HEK293T (cell line): Measurements from ENCODE around the gene CEP89.

Source experiments
- CTCF ChIA-PET: fragments of 350-600 bp; formaldehyde crosslinking; extraction: SDS; loops from one replicate; lab custom pipeline; 2021; ENCODE audit warnings: antibody characterized with exemption, inconsistent platforms; lab: Yijun Ruan, JAX
- POLR2A ChIA-PET: fragments of 350-600 bp; formaldehyde crosslinking; extraction: SDS; loops from one replicate; lab custom pipeline; 2020; ENCODE audit warnings: antibody characterized with exemption, inconsistent platforms; lab: Yijun Ruan, JAX
- DNase-seq: peaks from one replicate; pipeline ENCODE4 v3.0.0; 2012; ENCODE audit warnings: mixed read lengths; ENCODE audit errors: extremely low spot score
- ARNT ChIP-seq: fragments of 450-650 bp; IDR thresholded peaks from 2 replicates; pipeline ENCODE4 v1.6.1; 2017; ENCODE audit warnings: mild to moderate bottlenecking
- BHLHE40 ChIP-seq: fragments of 450-650 bp; IDR thresholded peaks from 2 replicates; pipeline ENCODE4 v1.6.1; 2016; ENCODE audit warnings: mild to moderate bottlenecking, moderate library complexity, borderline replicate concordance
- CTBP1 ChIP-seq: fragments of 450-650 bp; IDR thresholded peaks from 2 replicates; pipeline ENCODE4 v1.6.1; 2016; ENCODE audit warnings: borderline replicate concordance
- ELF4 ChIP-seq: fragments of 450-650 bp; IDR thresholded peaks from 2 replicates; pipeline ENCODE4 v1.6.1; 2017; ENCODE audit warnings: antibody characterized with exemption
- FOXA1 ChIP-seq: fragments of 450-650 bp; IDR thresholded peaks from 2 replicates; pipeline ENCODE4 v1.6.1; 2016; ENCODE audit warnings: mild to moderate bottlenecking
- FOXK2 ChIP-seq: fragments of 450-650 bp; IDR thresholded peaks from 2 replicates; pipeline ENCODE4 v1.6.1; 2016; ENCODE audit warnings: mild to moderate bottlenecking
- FOXM1 ChIP-seq: fragments of 450-650 bp; IDR thresholded peaks from 2 replicates; pipeline ENCODE4 v1.6.1; 2017; ENCODE audit warnings: mild to moderate bottlenecking, borderline replicate concordance
- HDGF ChIP-seq: fragments of 450-650 bp; IDR thresholded peaks from 2 replicates; pipeline ENCODE4 v1.6.1; 2017; ENCODE audit warnings: antibody characterized with exemption, borderline replicate concordance
- L3MBTL2 ChIP-seq: fragments of 450-650 bp; conservative IDR thresholded peaks from 2 replicates; pipeline ENCODE4 v1.6.1; 2016; ENCODE audit warnings: mild to moderate bottlenecking
- LEF1 ChIP-seq: fragments of 450-650 bp; IDR thresholded peaks from 2 replicates; pipeline ENCODE4 v1.6.1; 2017; ENCODE audit warnings: mild to moderate bottlenecking, borderline replicate concordance
- NFRKB ChIP-seq: fragments of 450-650 bp; IDR thresholded peaks from 2 replicates; pipeline ENCODE4 v1.6.1; 2016; ENCODE audit warnings: mild to moderate bottlenecking, moderate library complexity
- SP1 ChIP-seq: fragments of 450-650 bp; IDR thresholded peaks from 2 replicates; pipeline ENCODE4 v1.6.1; 2017
- SUZ12 ChIP-seq: fragments of 450-650 bp; IDR thresholded peaks from 2 replicates; pipeline ENCODE4 v1.6.1; 2016; ENCODE audit warnings: mild to moderate bottlenecking
- TARDBP ChIP-seq: fragments of 450-650 bp; IDR thresholded peaks from 2 replicates; pipeline ENCODE4 v1.6.1; 2016
- ZNF384 ChIP-seq: fragments of 450-650 bp; IDR thresholded peaks from 2 replicates; pipeline ENCODE4 v1.6.1; 2016
- TF ChIP-seq, protein P1 (sequence below): fragments of 450-650 bp; IDR thresholded peaks from 2 replicates; pipeline ENCODE4 v1.6.1; 2016

CEP89 gene

DNA sequence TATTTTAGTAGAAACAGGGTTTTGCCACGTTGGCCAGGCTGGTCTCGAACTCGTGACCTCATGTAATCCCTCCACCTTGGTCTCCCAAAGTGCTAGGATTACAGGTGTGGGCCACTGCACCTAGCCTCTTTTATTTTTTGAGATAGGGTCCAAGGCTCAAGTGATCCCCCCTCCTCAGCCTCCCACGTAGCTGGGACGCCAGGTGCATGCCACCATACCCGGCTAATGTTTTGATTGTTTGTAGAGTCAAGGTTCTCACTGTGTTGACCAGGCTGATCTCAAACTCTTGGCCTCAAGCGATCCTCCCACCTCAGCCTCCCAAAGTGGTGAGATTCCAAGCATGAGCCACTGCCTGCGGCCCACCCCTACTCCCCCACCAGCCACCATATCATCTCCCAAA, 108.5 kb downstream of the CEP89 start:
- TF ChIP-seq NFRKB (no peak), SUZ12 (no peak), ZNF384 (no peak), TARDBP (no peak), FOXK2 (no peak), LEF1 (no peak), HDGF (no peak), SP1 (no peak), CTBP1 (no peak), ARNT (no peak), FOXA1 (no peak), L3MBTL2 (no peak), ELF4 (no peak), FOXM1 (no peak), BHLHE40 (no peak)
- TF ChIP-seq, protein P1, sequence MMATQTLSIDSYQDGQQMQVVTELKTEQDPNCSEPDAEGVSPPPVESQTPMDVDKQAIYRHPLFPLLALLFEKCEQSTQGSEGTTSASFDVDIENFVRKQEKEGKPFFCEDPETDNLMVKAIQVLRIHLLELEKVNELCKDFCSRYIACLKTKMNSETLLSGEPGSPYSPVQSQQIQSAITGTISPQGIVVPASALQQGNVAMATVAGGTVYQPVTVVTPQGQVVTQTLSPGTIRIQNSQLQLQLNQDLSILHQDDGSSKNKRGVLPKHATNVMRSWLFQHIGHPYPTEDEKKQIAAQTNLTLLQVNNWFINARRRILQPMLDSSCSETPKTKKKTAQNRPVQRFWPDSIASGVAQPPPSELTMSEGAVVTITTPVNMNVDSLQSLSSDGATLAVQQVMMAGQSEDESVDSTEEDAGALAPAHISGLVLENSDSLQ, result no peak
- DNase-seq, result no peak
- POLR2A ChIA-PET, result no interaction called here
- CTCF ChIA-PET, result no interaction called here

DNA sequence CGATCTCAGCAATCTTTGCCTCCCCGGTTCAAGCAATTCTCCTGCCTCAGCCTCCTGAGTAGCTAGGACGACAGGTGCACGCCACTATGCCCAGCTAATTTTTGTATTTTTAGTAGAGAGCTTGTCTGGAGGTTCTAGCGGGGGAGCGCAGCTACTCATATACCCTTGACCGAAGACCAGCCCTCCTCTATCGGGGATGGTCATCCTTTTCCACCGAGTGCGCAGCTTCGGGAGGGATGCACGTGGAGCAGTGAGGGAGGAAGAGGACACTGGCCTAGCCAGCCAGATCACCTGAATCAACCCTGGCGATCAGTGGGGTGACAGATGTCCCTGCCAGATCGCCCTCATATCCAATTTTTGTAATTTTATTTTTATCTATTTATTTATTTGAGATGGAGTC, 109.0 kb downstream of the CEP89 start:
- TF ChIP-seq CTBP1 (no peak), HDGF (no peak), BHLHE40 (no peak), L3MBTL2 (no peak), FOXA1 (no peak), ZNF384 (no peak), FOXK2 (no peak), SUZ12 (no peak), ARNT (no peak), FOXM1 (no peak), NFRKB (no peak), LEF1 (no peak), TARDBP (no peak), SP1 (no peak), ELF4 (no peak)
- TF ChIP-seq, protein P1, result no peak
- DNase-seq, result no peak
- ChIA-PET POLR2A (no interaction called here), CTCF (no interaction called here)

DNA sequence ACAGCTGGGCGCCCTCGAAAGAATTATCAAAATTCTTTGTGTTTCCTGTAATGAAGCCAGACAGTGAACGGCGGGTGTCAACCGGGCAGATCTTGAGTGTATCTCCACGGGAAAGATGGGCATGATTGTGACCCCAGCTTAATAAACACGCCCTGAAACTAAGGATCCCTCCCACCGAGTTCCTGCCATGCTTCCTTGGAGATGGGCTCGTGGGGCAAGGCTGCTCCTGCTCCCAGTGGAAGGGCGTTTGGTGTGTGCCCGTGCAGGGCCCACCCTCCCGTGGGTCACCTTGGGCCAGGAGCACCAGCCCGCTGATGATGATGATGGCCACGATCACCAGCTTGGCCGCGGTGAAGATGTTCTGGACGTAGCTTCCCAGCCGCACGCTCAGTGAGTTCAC, 109.6 kb downstream of the CEP89 start:
- POLR2A ChIA-PET, result no interaction called here
- TF ChIP-seq, protein P1, result no peak
- TF ChIP-seq HDGF, result no peak
- no peak for TF ChIP-seq SP1
- no peak for TF ChIP-seq FOXK2
- TF ChIP-seq LEF1, result no peak
- no peak for TF ChIP-seq FOXM1
- no peak for TF ChIP-seq ELF4
- no peak for TF ChIP-seq L3MBTL2
- DNase-seq, result no peak
- CTCF ChIA-PET, result no interaction called here

GRCh38 chr19:32861596-32861995, 110.2 kb downstream of the CEP89 start:
- ChIA-PET CTCF (no interaction called here), POLR2A (interaction anchor here (0.6 kb wide), 1 partner anchor 47 kb away, joined by 3 read pairs; no protein-coding TSS in a partner anchor)
- TF ChIP-seq TARDBP (no peak), FOXK2 (no peak)
- no peak for DNase-seq

DNA sequence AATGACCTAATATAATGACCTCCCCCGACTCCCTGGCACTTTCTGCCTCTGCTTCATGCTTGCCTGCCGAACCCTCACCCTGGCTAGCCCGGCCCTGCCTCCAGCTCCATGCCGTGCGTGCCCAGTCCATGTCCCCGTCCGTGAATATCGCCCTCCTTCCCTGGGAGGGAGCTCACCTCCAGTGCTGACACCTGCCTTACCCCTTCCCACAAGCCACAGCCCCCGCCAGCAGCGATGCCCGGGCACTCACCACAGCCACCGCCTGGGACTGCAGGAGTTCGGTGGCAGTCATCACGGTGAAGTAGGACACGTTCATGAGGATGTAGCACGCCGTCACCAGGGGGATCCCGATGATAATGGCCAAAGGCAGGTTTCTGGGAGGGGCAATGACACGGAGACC, 112.2 kb downstream of the CEP89 start:
- ChIA-PET CTCF (no interaction called here), POLR2A (no interaction called here)
- no peak for DNase-seq
- no peak for TF ChIP-seq FOXK2
- TF ChIP-seq L3MBTL2, result no peak
- TF ChIP-seq CTBP1, result no peak
- TF ChIP-seq FOXM1, result no peak
- no peak for TF ChIP-seq SP1
- TF ChIP-seq ELF4, result no peak
- TF ChIP-seq FOXA1, result no peak
- no peak for TF ChIP-seq TARDBP
- TF ChIP-seq HDGF, result no peak
- TF ChIP-seq BHLHE40, result no peak
- no peak for TF ChIP-seq NFRKB
- no peak for TF ChIP-seq SUZ12
- no peak for TF ChIP-seq ARNT
- TF ChIP-seq, protein P1, result no peak
- no peak for TF ChIP-seq LEF1

DNA sequence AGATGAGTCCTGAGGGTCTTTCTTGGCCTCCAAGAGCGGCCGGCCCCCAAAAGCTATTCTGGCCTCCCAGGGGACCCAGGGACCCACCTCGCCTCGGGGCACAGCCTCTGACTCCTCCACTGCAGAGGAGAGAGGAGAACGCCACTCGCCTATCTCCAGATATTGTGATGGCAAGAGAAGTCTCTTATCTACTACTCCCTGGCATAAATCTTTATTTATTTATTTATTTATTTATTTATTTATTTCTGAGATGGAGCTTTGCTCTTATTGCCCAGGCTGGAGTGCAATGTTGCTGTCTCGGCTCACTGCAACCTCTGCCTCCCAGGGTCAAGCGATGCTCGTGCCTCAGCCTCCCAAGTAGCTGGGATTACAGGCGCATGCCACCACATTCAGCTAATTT, 113.2 kb downstream of the CEP89 start:
- no peak for TF ChIP-seq SP1
- no peak for TF ChIP-seq ARNT
- TF ChIP-seq BHLHE40, result no peak
- TF ChIP-seq, protein P1, result no peak
- no peak for TF ChIP-seq TARDBP
- TF ChIP-seq ELF4, result no peak
- TF ChIP-seq HDGF, result no peak
- POLR2A ChIA-PET, result no interaction called here
- DNase-seq, result no peak
- CTCF ChIA-PET, result no interaction called here
